Measurements from ENCODE around the gene BUB1B. TPM values are rescaled to one million over a fixed set of nuclear protein-coding genes. Genes with fewer than 3 reads are reported as not detected.

BUB1B gene
- polyA plus RNA-seq, 1 donor (not counting 4 experiments of a cell fraction or from before 2014, with no cell fraction given), result 19.7 TPM

DNA sequence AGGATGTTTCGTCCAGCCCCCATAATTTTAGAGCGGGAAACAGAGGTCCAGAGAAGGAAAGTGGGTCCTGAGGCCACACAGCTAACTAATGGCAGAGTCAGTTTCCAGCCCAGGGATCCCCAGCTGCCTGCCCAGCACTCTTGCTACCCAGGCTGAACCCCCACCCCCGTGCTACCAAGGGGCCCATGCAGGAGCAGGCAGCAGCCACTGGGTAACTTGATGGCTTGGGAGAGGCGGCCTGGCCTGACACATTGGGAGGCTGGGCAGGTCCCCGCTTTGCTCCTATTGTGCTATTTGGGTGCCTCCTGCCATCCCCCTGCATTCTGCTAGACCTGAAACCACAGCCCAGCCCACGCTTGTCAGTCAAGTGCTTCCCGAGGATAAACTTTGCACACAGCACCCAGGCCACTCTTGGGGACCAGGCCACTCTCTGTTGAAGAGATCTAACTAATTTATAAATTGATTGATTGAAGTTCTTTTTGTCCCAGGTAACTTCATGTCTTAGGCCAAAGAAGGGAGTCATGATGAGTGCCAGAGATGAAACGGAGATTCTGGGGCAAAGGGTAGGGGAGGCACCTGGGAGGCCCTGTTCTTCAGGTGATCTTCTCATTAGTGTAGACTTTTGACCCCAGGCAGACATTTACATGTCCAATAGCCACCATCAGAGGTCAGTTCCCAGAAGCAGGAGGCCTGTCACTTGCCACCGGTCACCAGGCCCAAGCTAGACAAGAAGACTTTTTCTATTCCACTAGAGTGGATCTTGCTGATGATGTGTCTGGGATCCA lies 85.0 kb downstream of the BUB1B start:
- H3K27me3 ChIP-seq (ENCODE audit: control insufficient read depth, extremely low read depth, insufficient read depth, low read length), result no peaks in the 10 kb centered on the region
- no peak for FAIRE-seq
- H3K9me3 ChIP-seq (ENCODE audit: control insufficient read depth, low read depth, low read length), result no peaks in the 10 kb centered on the region
- peaks cover 12% of the 10 kb centered on the region for H3K79me2 ChIP-seq (ENCODE audit: control insufficient read depth, insufficient read depth, low read length)
- no peak overlapping the region for H3K4me3 ChIP-seq (ENCODE audit: control insufficient read depth in 2 of 3, extremely low read depth in 1 of 3, insufficient read depth in 2 of 3, low read depth in 1 of 3, low read length in 3 of 3)
- H3K9ac ChIP-seq (ENCODE audit: control insufficient read depth, extremely low read depth, insufficient read depth, low read length), result no peak overlapping the region
- no peak overlapping the region for H2AFZ ChIP-seq (ENCODE audit: control insufficient read depth, low read length)
- H3K27ac ChIP-seq (ENCODE audit: control insufficient read depth, insufficient read depth, low read length), result no peak overlapping the region
- TF ChIP-seq, protein P1, sequence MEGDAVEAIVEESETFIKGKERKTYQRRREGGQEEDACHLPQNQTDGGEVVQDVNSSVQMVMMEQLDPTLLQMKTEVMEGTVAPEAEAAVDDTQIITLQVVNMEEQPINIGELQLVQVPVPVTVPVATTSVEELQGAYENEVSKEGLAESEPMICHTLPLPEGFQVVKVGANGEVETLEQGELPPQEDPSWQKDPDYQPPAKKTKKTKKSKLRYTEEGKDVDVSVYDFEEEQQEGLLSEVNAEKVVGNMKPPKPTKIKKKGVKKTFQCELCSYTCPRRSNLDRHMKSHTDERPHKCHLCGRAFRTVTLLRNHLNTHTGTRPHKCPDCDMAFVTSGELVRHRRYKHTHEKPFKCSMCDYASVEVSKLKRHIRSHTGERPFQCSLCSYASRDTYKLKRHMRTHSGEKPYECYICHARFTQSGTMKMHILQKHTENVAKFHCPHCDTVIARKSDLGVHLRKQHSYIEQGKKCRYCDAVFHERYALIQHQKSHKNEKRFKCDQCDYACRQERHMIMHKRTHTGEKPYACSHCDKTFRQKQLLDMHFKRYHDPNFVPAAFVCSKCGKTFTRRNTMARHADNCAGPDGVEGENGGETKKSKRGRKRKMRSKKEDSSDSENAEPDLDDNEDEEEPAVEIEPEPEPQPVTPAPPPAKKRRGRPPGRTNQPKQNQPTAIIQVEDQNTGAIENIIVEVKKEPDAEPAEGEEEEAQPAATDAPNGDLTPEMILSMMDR (optimal IDR thresholded peaks at IDR 0.05 in 1 of 3, IDR thresholded peaks at IDR 0.05 in 1 of 3, conservative IDR thresholded peaks at IDR 0.05 in 1 of 3; ENCODE audit: extremely low read depth in 1 of 3, insufficient read depth in 2 of 3, low read length in 3 of 3), result no peak
- TF ChIP-seq EZH2 (IDR thresholded peaks at IDR 0.05; ENCODE audit: low read length), result no peak
- H3K36me3 ChIP-seq (ENCODE audit: control insufficient read depth in 2 of 2, extremely low read depth in 1 of 2, insufficient read depth in 2 of 2, low read length in 2 of 2), result peaks cover 5 to 9% of the 10 kb centered on the region in 2 experiments
- dilution Hi-C loops (cut with MboI; ENCODE audit: extremely low pct_ligation_motif_present, low sequenced_read_pairs), result no loop called here
- peaks cover 4% of the 10 kb centered on the region for H4K20me1 ChIP-seq (ENCODE audit: control insufficient read depth, extremely low read depth, insufficient read depth, low read length)
- DNase-seq (ENCODE audit: low read depth, low spot score), result no peak
- H3K4me2 ChIP-seq (ENCODE audit: control insufficient read depth, extremely low read depth, insufficient read depth, low read depth, low read length), result peak overlapping the region; percentile 61
- H3K4me1 ChIP-seq (ENCODE audit: control insufficient read depth, extremely low read depth, insufficient read depth, low read length), result peaks cover 78% of the 10 kb centered on the region
- peaks cover 8% of the 10 kb centered on the region for H3K9me1 ChIP-seq (ENCODE audit: control insufficient read depth, extremely low read depth, insufficient read depth, low read length)

DNA sequence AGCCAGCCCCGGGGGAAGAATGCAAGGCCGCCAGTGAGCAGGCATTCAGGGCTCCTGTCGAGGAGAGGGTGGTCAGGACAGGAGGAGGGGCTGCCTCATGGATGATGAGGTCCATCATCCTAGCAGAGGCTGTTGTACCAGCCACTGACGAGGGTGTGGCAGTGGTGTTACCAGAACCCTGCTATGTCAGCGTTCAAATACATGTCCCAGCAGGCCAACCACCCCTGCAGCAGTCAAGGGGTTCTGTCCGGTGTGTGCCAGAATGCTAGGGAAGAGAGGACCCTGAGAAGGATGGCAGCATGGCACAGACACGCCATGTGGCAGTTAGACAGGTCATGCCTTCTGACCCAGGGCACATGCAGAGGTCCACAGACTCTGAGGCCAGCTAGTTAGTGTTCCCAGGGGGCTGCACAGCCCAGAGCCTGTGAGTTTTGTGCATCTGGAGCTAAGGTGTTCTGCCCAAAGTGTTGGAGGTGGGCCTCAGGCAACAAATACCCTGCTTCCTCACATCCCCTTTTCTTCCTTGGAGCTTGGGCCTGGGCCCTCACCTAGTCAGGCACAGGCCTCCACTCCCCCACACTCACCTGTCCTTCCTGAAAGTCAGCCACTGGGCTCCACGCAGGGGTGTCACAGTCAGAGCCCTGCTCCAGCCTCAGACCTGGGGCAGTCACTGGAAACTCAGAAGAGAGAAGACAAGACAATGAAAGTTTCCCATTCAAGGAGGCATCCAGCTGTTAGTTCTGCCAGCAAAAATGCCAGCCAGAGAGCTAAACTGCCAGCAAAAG lies 85.8 kb downstream of the BUB1B start:
- dilution Hi-C loops (cut with MboI; ENCODE audit: extremely low pct_ligation_motif_present, low sequenced_read_pairs), result no loop called here
- H3K27ac ChIP-seq (ENCODE audit: control insufficient read depth, insufficient read depth, low read length), result no peak overlapping the region
- H3K79me2 ChIP-seq (ENCODE audit: control insufficient read depth, insufficient read depth, low read length), result peaks cover 6% of the 10 kb centered on the region
- H3K9me1 ChIP-seq (ENCODE audit: control insufficient read depth, extremely low read depth, insufficient read depth, low read length), result peaks cover 8% of the 10 kb centered on the region
- H3K9me3 ChIP-seq (ENCODE audit: control insufficient read depth, low read depth, low read length), result no peaks in the 10 kb centered on the region
- DNase-seq (ENCODE audit: low read depth, low spot score) (no peak), FAIRE-seq (no peak)
- peaks cover 4% of the 10 kb centered on the region for H4K20me1 ChIP-seq (ENCODE audit: control insufficient read depth, extremely low read depth, insufficient read depth, low read length)
- no peak overlapping the region for H3K9ac ChIP-seq (ENCODE audit: control insufficient read depth, extremely low read depth, insufficient read depth, low read length)
- peaks cover 71% of the 10 kb centered on the region for H3K4me1 ChIP-seq (ENCODE audit: control insufficient read depth, extremely low read depth, insufficient read depth, low read length)
- no peak overlapping the region for H2AFZ ChIP-seq (ENCODE audit: control insufficient read depth, low read length)
- no peaks in the 10 kb centered on the region for H3K27me3 ChIP-seq (ENCODE audit: control insufficient read depth, extremely low read depth, insufficient read depth, low read length)
- H3K4me3 ChIP-seq (ENCODE audit: control insufficient read depth in 2 of 3, extremely low read depth in 1 of 3, insufficient read depth in 2 of 3, low read depth in 1 of 3, low read length in 3 of 3), result no peak overlapping the region
- no peak for TF ChIP-seq EZH2 (IDR thresholded peaks at IDR 0.05; ENCODE audit: low read length)
- TF ChIP-seq, protein P1 (optimal IDR thresholded peaks at IDR 0.05 in 1 of 3, IDR thresholded peaks at IDR 0.05 in 1 of 3, conservative IDR thresholded peaks at IDR 0.05 in 1 of 3; ENCODE audit: extremely low read depth in 1 of 3, insufficient read depth in 2 of 3, low read length in 3 of 3), result no peak
- H3K36me3 ChIP-seq (ENCODE audit: control insufficient read depth in 2 of 2, extremely low read depth in 1 of 2, insufficient read depth in 2 of 2, low read length in 2 of 2), result peaks cover 5 to 9% of the 10 kb centered on the region in 2 experiments
- H3K4me2 ChIP-seq (ENCODE audit: control insufficient read depth, extremely low read depth, insufficient read depth, low read depth, low read length), result peak overlapping the region; percentile 61

All from keratinocyte (primary cell).